ENCODE data around the gene SH3RF2. TPM values are rescaled to one million over a fixed set of nuclear protein-coding genes. Genes with fewer than 3 reads are reported as not detected.

The SH3RF2 gene
- total and polyA plus RNA-seq, 9 of the 15 experiments (the other 6 are each of a cell fraction or from before 2014, with no cell fraction given), result 0.05 TPM; not detected in 8

- CTCF ChIA-PET (ENCODE audit: low intra/inter-chr PET ratio), result no interaction called here
- Histone ChIP-seq H3K4me3 (no peak overlapping the region), H3K79me2 (ENCODE audit: control insufficient read depth, insufficient read depth, low read length) (no peaks in the 10 kb centered on the region), H3K4me1 (replicated peaks in 1 of 2; ENCODE audit: control insufficient read depth in 2 of 2, insufficient read depth in 2 of 2, low read length in 2 of 2) (no peaks in the 10 kb centered on the region), H3K9me3 (replicated peaks; ENCODE audit: control insufficient read depth, insufficient read depth, low read depth, low read length) (no peaks in the 10 kb centered on the region), H3K9me1 (ENCODE audit: control insufficient read depth, insufficient read depth, low read length) (no peaks in the 10 kb centered on the region), H2AFZ (ENCODE audit: low read depth, low read length) (no peak overlapping the region), H3K27ac (ENCODE audit: extremely low read depth, low read depth, low read length) (no peak overlapping the region), H3K27me3 (ENCODE audit: control insufficient read depth in 2 of 2, insufficient read depth in 2 of 2, low read length in 2 of 2) (peaks cover 9 to 13% of the 10 kb centered on the region in 2 experiments; a peak in 3 of 5 replicates), H3K9ac (ENCODE audit: insufficient read depth in 1 of 2, low read depth in 2 of 2, low read length in 2 of 2) (no peak overlapping the region; a peak in 1 of 4 replicates), H3K4me2 (ENCODE audit: insufficient read depth, low read length) (no peak overlapping the region), H4K20me1 (replicated peaks; ENCODE audit: control insufficient read depth, insufficient read depth, low read length) (no peaks in the 10 kb centered on the region), H3K36me3 (ENCODE audit: control insufficient read depth, insufficient read depth, low read length) (no peaks in the 10 kb centered on the region)
- DNase-seq (ENCODE audit: extremely low read depth in 1 of 4, low spot score in 3 of 4) (no peak), ATAC-seq (no peak), FAIRE-seq (no peak)
- POLR2A ChIA-PET, result no interaction called here
- intact Hi-C loops (cut with micrococcal nuclease) (no loop called here), in situ Hi-C loops (cut with MboI) (no loop called here)
- WGBS (ENCODE audit: insufficient coverage, low coverage, missing lambda C conversion rate), result 2% methylated on average over 6 of the region's 6 CpGs
- BruUV-seq (replicated peaks), result no TSS peak
- TF ChIP-seq ZNF75A (CRISPR knock-in tag; IDR thresholded peaks at IDR 0.05) (no peak), ZNF431 (CRISPR knock-in tag; IDR thresholded peaks at IDR 0.05) (no peak), NCOA2 (IDR thresholded peaks at IDR 0.05; ENCODE audit: partially characterized antibody in 2 of 2) (no peak), TCF7L2 (IDR thresholded peaks at IDR 0.05; ENCODE audit: low read depth, low read length) (no peak), RB1 (IDR thresholded peaks at IDR 0.05; ENCODE audit: low read depth) (no peak), HDGF (IDR thresholded peaks at IDR 0.05) (no peak), ZNF507 (tag; conservative IDR thresholded peaks at IDR 0.05) (no peak), PTRF (tag; IDR thresholded peaks at IDR 0.05) (no peak), HOXB6 (CRISPR knock-in tag; IDR thresholded peaks at IDR 0.05; ENCODE audit: borderline replicate concordance) (no peak), ZNF696 (CRISPR knock-in tag; conservative IDR thresholded peaks at IDR 0.05) (no peak)
- TF ChIP-seq, protein P1, sequence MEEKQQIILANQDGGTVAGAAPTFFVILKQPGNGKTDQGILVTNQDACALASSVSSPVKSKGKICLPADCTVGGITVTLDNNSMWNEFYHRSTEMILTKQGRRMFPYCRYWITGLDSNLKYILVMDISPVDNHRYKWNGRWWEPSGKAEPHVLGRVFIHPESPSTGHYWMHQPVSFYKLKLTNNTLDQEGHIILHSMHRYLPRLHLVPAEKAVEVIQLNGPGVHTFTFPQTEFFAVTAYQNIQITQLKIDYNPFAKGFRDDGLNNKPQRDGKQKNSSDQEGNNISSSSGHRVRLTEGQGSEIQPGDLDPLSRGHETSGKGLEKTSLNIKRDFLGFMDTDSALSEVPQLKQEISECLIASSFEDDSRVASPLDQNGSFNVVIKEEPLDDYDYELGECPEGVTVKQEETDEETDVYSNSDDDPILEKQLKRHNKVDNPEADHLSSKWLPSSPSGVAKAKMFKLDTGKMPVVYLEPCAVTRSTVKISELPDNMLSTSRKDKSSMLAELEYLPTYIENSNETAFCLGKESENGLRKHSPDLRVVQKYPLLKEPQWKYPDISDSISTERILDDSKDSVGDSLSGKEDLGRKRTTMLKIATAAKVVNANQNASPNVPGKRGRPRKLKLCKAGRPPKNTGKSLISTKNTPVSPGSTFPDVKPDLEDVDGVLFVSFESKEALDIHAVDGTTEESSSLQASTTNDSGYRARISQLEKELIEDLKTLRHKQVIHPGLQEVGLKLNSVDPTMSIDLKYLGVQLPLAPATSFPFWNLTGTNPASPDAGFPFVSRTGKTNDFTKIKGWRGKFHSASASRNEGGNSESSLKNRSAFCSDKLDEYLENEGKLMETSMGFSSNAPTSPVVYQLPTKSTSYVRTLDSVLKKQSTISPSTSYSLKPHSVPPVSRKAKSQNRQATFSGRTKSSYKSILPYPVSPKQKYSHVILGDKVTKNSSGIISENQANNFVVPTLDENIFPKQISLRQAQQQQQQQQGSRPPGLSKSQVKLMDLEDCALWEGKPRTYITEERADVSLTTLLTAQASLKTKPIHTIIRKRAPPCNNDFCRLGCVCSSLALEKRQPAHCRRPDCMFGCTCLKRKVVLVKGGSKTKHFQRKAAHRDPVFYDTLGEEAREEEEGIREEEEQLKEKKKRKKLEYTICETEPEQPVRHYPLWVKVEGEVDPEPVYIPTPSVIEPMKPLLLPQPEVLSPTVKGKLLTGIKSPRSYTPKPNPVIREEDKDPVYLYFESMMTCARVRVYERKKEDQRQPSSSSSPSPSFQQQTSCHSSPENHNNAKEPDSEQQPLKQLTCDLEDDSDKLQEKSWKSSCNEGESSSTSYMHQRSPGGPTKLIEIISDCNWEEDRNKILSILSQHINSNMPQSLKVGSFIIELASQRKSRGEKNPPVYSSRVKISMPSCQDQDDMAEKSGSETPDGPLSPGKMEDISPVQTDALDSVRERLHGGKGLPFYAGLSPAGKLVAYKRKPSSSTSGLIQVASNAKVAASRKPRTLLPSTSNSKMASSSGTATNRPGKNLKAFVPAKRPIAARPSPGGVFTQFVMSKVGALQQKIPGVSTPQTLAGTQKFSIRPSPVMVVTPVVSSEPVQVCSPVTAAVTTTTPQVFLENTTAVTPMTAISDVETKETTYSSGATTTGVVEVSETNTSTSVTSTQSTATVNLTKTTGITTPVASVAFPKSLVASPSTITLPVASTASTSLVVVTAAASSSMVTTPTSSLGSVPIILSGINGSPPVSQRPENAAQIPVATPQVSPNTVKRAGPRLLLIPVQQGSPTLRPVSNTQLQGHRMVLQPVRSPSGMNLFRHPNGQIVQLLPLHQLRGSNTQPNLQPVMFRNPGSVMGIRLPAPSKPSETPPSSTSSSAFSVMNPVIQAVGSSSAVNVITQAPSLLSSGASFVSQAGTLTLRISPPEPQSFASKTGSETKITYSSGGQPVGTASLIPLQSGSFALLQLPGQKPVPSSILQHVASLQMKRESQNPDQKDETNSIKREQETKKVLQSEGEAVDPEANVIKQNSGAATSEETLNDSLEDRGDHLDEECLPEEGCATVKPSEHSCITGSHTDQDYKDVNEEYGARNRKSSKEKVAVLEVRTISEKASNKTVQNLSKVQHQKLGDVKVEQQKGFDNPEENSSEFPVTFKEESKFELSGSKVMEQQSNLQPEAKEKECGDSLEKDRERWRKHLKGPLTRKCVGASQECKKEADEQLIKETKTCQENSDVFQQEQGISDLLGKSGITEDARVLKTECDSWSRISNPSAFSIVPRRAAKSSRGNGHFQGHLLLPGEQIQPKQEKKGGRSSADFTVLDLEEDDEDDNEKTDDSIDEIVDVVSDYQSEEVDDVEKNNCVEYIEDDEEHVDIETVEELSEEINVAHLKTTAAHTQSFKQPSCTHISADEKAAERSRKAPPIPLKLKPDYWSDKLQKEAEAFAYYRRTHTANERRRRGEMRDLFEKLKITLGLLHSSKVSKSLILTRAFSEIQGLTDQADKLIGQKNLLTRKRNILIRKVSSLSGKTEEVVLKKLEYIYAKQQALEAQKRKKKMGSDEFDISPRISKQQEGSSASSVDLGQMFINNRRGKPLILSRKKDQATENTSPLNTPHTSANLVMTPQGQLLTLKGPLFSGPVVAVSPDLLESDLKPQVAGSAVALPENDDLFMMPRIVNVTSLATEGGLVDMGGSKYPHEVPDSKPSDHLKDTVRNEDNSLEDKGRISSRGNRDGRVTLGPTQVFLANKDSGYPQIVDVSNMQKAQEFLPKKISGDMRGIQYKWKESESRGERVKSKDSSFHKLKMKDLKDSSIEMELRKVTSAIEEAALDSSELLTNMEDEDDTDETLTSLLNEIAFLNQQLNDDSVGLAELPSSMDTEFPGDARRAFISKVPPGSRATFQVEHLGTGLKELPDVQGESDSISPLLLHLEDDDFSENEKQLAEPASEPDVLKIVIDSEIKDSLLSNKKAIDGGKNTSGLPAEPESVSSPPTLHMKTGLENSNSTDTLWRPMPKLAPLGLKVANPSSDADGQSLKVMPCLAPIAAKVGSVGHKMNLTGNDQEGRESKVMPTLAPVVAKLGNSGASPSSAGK (IDR thresholded peaks at IDR 0.05), result no peak
- TF ChIP-seq, protein P2, sequence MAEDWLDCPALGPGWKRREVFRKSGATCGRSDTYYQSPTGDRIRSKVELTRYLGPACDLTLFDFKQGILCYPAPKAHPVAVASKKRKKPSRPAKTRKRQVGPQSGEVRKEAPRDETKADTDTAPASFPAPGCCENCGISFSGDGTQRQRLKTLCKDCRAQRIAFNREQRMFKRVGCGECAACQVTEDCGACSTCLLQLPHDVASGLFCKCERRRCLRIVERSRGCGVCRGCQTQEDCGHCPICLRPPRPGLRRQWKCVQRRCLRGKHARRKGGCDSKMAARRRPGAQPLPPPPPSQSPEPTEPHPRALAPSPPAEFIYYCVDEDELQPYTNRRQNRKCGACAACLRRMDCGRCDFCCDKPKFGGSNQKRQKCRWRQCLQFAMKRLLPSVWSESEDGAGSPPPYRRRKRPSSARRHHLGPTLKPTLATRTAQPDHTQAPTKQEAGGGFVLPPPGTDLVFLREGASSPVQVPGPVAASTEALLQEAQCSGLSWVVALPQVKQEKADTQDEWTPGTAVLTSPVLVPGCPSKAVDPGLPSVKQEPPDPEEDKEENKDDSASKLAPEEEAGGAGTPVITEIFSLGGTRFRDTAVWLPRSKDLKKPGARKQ (CRISPR knock-in tag; IDR thresholded peaks at IDR 0.05), result no peak
These were observed 25.2 kb upstream of the SH3RF2 start for GRCh38 chr5:145911164-145911563.

All from K562 (cell line).